Measurements from ENCODE around the gene CCDC57.

The CCDC57 gene

DNA sequence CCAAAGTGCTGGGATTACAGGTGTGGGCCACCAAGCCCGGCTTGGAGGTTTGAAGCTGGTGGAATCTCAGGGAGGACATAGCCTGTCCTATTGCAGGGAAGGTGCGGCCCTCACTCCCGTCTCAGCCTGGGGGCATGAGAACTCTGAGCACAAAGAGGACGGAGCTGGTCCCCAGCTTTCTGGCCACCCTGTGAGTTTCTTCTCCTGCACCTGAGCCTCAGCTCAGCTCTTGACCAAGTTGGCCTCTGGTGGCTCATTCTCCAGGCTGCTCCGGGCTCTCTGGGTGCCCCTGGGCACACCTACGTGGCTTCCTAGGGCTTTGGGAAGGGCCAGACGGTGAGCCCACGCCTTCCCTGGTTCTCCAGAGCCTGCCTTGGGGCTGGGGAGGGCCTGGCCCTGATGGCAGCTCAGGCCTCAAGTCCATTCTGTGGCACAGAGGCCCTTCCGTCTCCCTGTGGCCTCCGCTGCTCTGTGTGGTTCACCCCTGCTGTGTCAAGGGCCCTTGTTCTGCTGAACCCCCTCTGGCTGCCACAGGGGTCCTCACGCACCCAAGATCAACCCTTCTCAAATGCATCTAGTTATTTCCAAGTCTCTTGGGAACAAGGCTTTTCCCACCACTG, 107.7 kb downstream of the CCDC57 start:
- H3K4me3 ChIP-seq (ENCODE audit: control insufficient read depth, low read depth, low read length): no peak overlapping the region
- TF ChIP-seq, protein P1, sequence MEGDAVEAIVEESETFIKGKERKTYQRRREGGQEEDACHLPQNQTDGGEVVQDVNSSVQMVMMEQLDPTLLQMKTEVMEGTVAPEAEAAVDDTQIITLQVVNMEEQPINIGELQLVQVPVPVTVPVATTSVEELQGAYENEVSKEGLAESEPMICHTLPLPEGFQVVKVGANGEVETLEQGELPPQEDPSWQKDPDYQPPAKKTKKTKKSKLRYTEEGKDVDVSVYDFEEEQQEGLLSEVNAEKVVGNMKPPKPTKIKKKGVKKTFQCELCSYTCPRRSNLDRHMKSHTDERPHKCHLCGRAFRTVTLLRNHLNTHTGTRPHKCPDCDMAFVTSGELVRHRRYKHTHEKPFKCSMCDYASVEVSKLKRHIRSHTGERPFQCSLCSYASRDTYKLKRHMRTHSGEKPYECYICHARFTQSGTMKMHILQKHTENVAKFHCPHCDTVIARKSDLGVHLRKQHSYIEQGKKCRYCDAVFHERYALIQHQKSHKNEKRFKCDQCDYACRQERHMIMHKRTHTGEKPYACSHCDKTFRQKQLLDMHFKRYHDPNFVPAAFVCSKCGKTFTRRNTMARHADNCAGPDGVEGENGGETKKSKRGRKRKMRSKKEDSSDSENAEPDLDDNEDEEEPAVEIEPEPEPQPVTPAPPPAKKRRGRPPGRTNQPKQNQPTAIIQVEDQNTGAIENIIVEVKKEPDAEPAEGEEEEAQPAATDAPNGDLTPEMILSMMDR (conservative IDR thresholded peaks at IDR 0.05; ENCODE audit: control insufficient read depth, insufficient read depth, low read depth, low read length): no peak
- no peak for DNase-seq (ENCODE audit: low read depth)

DNA sequence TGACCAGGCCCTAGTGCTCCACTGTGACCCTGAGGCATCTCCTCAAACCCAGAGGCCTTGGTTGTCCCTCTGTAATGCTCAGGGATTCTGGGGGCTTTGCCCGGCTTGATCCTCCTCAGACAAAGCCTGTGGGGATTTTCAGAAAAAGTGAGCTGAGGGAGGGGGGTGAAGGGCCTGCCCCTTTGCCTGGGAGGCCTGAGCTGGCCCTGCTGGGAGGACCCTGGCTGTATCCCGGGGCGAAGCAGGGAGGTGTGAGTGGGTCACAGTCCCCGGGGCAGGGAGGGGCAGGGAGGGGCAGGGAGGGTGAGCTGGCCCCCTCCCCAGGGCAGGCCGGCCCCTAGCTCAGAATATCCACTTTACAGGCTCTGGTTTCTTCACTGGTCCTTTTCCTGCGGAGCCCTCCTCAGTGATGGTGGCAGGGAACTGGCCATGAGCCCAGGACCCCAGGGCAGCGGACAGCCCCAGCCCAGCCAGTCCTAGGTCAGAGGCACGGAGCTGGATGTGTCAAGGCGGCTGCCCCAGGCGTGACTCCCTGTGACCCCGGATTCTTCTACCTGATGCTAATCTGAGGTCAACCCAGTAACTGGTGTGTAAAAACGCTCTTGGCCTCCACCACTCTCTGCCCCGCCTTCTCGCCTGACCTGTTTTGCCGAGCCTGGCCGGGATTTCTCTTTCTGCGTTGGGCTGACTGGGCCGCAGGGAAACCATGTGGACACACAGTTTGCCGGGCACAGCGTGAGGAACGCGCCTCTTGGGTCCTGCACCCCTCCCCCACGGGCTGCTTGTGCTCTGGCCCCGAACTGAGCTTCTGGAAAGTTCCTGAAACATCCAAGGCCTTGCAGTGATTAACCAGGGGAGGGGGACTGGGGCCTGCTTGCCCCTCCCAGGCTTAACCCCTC, 108.8 kb downstream of the CCDC57 start:
- TF ChIP-seq, protein P1 (conservative IDR thresholded peaks at IDR 0.05; ENCODE audit: control insufficient read depth, insufficient read depth, low read depth, low read length): no peak
- no peak overlapping the region for H3K4me3 ChIP-seq (ENCODE audit: control insufficient read depth, low read depth, low read length)
- DNase-seq (ENCODE audit: low read depth): peak; percentile 40

DNA sequence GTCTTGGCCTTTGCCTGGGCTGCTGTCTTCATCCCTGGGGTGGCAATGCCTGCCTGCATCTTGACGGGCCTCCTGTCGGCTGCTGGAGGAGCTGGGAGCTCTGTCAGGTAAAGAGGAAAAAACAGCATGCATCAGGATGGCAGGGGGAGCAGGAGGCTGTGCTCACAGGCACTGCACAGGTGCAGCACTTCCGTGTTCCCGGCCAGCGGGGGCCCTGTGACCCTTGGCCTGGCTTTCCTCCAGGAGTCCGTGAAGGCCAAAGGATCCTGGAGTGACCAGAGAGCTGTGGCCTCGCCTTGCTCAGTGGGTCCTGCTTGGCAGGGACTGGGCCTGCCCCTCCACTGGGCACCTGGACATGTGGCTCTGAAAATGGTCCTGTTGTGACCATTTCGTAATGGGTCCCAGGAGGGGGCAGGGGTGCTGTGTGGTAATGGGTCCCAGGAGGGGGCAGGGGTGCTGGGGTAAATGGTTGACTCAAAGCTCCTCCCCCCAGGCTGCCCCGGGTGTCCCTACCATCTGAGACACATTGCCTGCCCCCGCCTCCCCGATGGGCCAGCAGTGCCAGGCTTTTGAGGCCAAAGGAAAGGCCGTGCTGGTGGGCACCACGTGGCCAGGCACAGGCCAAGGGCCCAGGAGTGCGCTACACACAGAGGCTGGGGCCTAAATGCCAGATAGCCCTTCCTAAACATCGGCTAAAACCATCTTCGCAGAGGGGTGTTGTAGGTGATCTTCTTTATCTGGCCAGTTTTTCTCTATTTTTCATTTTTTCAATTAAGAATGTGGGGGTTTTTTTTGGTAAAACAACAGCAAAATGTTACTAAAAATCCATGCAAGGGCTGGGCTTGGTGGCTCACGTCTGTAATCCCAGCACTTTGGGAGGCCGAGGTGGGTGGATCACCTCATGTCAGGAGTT, 110.6 kb downstream of the CCDC57 start:
- no peak overlapping the region for H3K4me3 ChIP-seq (ENCODE audit: control insufficient read depth, low read depth, low read length)
- no peak for DNase-seq (ENCODE audit: low read depth)

DNA sequence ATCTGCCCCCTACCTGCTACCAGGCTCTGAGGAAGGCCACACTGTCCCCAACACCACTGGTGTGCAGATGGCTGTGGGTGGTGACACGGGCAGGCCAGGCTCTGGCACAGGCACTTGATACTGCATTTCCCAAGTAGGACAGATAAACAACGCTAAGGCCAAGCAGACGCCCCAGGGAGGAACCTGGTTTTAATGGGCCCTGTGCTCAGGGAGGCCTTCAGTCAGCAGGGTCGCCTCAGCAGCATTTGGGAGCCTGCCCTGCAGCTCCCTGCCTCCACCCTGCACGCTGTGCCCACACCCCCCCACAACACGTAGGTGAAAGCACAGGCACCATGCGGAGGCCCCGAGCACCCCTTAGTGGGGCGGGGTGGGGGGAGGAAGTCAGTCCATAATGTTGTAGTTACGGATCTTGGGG, 111.3 kb downstream of the CCDC57 start:
- TF ChIP-seq, protein P1 (conservative IDR thresholded peaks at IDR 0.05; ENCODE audit: control insufficient read depth, insufficient read depth, low read depth, low read length): no peak
- DNase-seq (ENCODE audit: low read depth): no peak
- H3K4me3 ChIP-seq (ENCODE audit: control insufficient read depth, low read depth, low read length): no peak overlapping the region

More for the DNA sequence above, 110.6 kb downstream of the CCDC57 start:
- TF ChIP-seq, protein P1 (conservative IDR thresholded peaks at IDR 0.05; ENCODE audit: control insufficient read depth, insufficient read depth, low read depth, low read length): no peak

DNA sequence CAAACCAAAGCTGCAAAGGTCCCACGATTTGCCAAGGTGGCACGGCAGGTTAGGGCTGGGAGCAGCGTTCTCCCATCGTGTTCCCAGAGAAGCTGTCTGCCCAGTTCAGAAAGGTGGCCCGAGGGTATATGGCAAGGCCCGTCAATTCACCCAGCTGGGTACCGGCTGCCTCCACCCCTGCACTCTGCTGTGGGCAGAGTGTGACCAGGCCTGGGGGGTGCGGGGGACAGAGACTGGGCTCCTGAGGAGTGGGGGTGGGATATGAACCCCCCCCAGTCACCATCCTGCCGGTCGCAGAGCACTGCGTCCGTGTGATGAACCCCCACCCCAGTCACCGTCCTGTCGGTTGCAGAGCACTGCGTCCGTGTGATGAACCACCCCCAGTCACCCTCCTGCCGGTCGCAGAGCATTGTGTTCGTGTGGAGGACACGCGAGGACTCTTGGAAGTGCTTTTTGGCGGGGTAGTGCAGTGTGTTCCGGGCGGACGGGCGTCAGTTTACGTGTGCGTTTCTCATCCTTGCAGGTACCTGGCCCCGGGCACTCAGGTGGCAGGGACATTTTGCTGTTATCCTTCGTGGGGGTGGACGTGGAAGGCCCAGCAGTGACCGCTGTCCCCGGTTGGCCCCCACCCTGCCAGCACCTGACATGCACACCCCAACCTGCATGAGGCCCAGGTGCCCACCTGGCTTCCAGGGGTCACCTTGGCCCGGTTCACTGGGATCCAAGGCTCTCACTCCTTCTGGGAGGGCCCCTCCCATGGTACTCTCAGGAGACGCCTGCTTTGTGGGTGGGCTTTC, 111.9 kb downstream of the CCDC57 start:
- DNase-seq (ENCODE audit: low read depth): no peak
- H3K4me3 ChIP-seq (ENCODE audit: control insufficient read depth, low read depth, low read length): no peak overlapping the region
- TF ChIP-seq, protein P1 (conservative IDR thresholded peaks at IDR 0.05; ENCODE audit: control insufficient read depth, insufficient read depth, low read depth, low read length): no peak

Measured in fibroblast of mammary gland (primary cell).